Inferior parietal cortex (tissue), 1 donor: Measurements from ENCODE around the gene CLCN2.

ENCODE experiments used
- DNase-seq: peaks from one replicate; pipeline ENCODE4 v3.0.0-alpha.2; 2016; ENCODE audit errors: extremely low spot score

Gene CLCN2

GRCh38 chr3:184360070-184360928, 1.1 kb downstream of the CLCN2 start:
- no peak for DNase-seq

- no peak for DNase-seq
Observed at GRCh38 chr3:184359610-184360009, 1.8 kb downstream of the CLCN2 start.

- no peak for DNase-seq
Observed at GRCh38 chr3:184358921-184359350, 2.5 kb downstream of the CLCN2 start.

GRCh38 chr3:184358124-184358767, 3.2 kb downstream of the CLCN2 start:
- DNase-seq = no peak

- no peak for DNase-seq
Observed at GRCh38 chr3:184357248-184358123, 3.9 kb downstream of the CLCN2 start.

GRCh38 chr3:184355261-184356040, 6.0 kb downstream of the CLCN2 start:
- no peak for DNase-seq

GRCh38 chr3:184354754-184355153, 6.7 kb downstream of the CLCN2 start:
- no peak for DNase-seq

GRCh38 chr3:184354121-184354728, 7.2 kb downstream of the CLCN2 start:
- DNase-seq = no peak

GRCh38 chr3:184353546-184353941, 7.9 kb downstream of the CLCN2 start:
- DNase-seq = no peak

- no peak for DNase-seq
Observed at GRCh38 chr3:184352897-184353545, 8.4 kb downstream of the CLCN2 start.

GRCh38 chr3:184352149-184352785, 9.1 kb downstream of the CLCN2 start:
- DNase-seq = no peak

- no peak for DNase-seq
Observed at GRCh38 chr3:184351511-184352148, 9.8 kb downstream of the CLCN2 start.

GRCh38 chr3:184350618-184351017, 10.8 kb downstream of the CLCN2 start:
- DNase-seq = no peak

GRCh38 chr3:184349563-184350470, 11.6 kb downstream of the CLCN2 start:
- no peak for DNase-seq

GRCh38 chr3:184348057-184348382, 13.4 kb downstream of the CLCN2 start:
- DNase-seq = no peak

- no peak for DNase-seq
Observed at GRCh38 chr3:184347321-184348056, 13.9 kb downstream of the CLCN2 start.

- DNase-seq = no peak
Observed at GRCh38 chr3:184346480-184347190, 14.8 kb downstream of the CLCN2 start.
